ENCODE data around the gene ADAMTS17.

The ADAMTS17 gene

DNA sequence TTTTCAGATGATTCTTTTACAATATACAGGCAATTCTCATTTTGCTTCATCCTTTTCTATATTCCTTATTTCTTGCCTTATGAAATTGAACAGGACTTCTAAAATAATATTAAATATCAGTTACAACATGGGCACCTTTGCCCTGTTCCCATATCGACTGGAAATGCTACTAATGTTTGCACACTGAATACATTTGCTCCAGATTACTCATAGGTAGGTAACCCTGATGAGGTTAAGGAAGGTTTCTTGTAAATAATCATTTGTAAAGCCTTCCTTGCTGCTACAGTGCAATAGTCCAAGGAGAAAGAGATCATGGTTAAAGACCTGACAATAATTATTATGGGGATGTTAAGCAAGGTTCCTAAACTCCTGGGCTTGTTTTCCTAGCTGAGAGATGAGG lies 175.5 kb downstream of the ADAMTS17 start:
- DNase-seq (ENCODE audit: low spot score) = no peak
- TF ChIP-seq, protein P1, sequence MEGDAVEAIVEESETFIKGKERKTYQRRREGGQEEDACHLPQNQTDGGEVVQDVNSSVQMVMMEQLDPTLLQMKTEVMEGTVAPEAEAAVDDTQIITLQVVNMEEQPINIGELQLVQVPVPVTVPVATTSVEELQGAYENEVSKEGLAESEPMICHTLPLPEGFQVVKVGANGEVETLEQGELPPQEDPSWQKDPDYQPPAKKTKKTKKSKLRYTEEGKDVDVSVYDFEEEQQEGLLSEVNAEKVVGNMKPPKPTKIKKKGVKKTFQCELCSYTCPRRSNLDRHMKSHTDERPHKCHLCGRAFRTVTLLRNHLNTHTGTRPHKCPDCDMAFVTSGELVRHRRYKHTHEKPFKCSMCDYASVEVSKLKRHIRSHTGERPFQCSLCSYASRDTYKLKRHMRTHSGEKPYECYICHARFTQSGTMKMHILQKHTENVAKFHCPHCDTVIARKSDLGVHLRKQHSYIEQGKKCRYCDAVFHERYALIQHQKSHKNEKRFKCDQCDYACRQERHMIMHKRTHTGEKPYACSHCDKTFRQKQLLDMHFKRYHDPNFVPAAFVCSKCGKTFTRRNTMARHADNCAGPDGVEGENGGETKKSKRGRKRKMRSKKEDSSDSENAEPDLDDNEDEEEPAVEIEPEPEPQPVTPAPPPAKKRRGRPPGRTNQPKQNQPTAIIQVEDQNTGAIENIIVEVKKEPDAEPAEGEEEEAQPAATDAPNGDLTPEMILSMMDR (IDR thresholded peaks at IDR 0.05) = no peak
- no peak overlapping the region for H3K4me3 ChIP-seq
- no peak overlapping the region for H3K27ac ChIP-seq

DNA sequence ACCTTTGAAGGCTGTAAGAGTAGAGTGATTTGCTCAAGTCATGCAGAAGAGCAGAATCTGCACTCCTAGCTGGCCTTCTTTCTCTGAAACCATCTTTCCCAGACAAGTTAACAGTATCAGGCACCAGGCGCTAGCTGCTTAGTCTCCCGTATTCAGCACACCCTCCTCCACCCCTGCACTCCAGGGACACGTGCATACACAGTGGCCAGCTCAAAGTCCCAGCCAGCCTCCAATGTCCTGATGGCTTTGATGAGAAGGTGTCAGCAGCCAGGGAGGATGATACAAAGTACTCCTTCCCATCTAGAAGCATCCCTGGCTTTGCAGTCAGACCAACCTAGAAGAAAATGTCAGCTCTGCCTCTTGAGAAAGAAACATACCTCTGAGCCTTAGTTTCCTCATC lies 177.8 kb downstream of the ADAMTS17 start:
- TF ChIP-seq, protein P1 (IDR thresholded peaks at IDR 0.05) = no peak
- H3K27ac ChIP-seq = no peak overlapping the region
- H3K4me3 ChIP-seq = no peak overlapping the region
- DNase-seq (ENCODE audit: low spot score) = no peak

DNA sequence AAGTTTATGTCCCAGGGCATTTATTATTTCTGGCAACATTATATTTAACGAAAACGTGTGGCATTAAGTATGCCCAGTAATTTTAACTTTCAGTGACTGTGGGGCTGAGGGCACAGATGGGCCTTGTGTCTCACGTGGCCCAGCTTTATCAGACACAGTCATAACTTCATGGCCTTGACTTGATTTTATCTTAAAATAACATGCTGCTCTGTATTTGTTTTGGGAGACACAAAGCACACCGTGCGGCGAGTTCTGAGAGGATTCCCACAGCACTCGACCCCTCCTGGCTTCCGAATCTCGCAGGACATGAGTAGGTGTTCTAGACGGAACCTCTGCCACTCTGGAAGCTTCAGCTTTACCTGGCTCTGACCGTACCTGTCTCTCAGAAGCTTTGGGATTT lies 180.8 kb downstream of the ADAMTS17 start:
- H3K27ac ChIP-seq = no peak overlapping the region
- TF ChIP-seq, protein P1 (IDR thresholded peaks at IDR 0.05) = no peak
- H3K4me3 ChIP-seq = no peak overlapping the region
- no peak for DNase-seq (ENCODE audit: low spot score)

DNA sequence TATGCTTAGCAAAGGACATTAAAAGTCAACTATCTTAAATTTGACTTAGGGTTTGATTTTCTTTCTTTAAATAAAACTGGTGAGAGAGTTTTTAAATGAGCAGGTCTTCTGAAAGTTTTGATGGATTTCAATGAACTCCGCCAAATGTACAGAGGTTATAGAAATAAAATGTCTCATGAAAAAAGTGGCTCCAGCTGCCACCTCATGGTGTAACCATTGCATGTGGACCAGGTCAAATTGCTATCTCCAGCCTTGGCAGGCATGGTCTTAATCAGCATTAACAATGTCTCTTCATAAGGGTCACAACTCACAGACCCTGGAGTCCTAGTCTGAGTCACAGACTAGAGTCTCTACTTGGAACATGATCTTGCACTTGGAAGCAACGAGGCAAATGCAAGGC lies 182.3 kb downstream of the ADAMTS17 start:
- DNase-seq (ENCODE audit: low spot score) = no peak

DNA sequence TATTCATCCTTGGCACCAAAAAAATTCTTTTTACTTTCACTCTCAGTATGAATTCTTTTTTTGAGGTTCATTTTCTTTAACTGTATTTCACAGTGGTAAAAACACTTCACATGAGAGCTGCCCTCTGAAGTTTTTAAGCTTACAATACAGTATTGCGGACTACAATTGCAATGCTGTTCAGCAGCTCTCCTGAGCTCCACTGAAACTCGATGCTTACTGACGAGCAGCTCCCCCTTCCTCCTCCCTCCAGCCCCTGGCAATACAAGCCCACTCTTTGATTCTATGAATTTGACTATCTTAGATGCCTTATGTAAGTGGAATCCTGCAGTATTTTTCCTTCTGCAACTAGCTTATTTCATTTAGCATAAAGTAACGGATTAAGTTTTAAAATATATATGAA lies 183.4 kb downstream of the ADAMTS17 start:
- H3K4me3 ChIP-seq = no peak overlapping the region
- TF ChIP-seq, protein P1 (IDR thresholded peaks at IDR 0.05) = no peak

More for the DNA sequence above, 182.3 kb downstream of the ADAMTS17 start:
- Histone ChIP-seq H3K27ac (no peak overlapping the region), H3K4me3 (no peak overlapping the region)
- TF ChIP-seq, protein P1 (IDR thresholded peaks at IDR 0.05) = no peak

DNA sequence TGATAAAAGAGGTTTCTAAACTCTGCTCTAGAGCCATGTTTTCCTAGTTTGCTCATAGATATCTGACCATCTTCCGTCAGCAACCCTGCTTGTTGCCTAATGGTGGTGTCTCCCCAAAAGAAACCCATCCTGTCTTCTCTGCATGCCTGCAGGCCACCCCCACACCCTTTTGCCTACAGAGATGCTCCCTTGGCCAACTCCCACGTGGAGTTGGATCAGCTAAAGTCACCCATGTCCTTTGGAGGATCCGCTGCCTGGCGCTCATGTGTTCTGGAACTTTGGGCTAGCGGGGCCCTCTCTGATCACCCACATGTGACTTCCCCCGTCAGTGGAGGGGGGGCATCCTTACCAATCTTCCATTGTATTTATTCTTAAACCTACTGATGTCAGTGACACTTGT lies 185.6 kb downstream of the ADAMTS17 start:
- TF ChIP-seq, protein P1 (IDR thresholded peaks at IDR 0.05) = no peak
- Histone ChIP-seq H3K27ac (no peak overlapping the region), H3K4me3 (no peak overlapping the region)
- no peak for DNase-seq (ENCODE audit: low spot score)

More for the DNA sequence above, 183.4 kb downstream of the ADAMTS17 start:
- H3K27ac ChIP-seq = no peak overlapping the region
- no peak for DNase-seq (ENCODE audit: low spot score)

DNA sequence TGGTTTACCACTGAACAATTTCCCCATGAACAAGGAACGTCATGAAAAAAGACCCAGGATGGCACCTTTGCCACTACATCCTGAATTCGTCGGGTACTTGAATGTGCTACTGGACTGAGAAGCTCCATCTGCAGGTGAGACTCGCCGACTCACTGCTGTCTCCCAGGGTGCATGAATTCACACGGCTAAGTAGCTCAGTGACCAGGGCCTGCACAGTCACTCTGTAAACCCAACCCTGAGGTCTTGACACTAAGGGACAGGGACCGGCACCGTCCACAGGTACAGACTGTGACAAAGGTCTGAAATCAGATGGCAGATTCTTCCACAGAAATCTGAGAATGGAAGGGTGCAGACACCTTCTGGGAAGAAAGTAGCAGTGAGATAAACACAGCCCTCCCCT lies 187.4 kb downstream of the ADAMTS17 start:
- DNase-seq (ENCODE audit: low spot score) = no peak
- Histone ChIP-seq H3K4me3 (no peak overlapping the region), H3K27ac (no peak overlapping the region)
- TF ChIP-seq, protein P1 (IDR thresholded peaks at IDR 0.05) = no peak
